ENCODE data around the gene FYN.

DNA sequence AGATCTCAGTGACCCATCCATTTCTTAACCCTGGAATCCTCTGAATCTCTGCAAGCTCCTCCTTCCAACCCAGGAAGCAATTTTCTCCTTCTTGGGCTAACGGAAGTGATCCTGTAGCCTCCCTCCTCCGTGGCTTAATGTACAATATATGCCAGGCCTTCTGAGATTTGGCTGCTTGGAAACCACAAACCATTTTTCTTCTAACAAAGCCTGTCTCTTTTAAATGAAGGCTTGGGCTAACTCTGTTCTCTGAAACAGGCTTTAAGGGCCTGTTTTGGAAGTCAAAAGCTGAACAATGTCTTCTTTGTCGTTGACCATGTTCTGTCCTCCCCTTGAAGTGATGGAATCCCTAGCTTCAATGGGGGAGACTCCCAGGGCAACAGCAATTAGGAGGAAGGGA lies 14.9 kb downstream of the FYN start:
- TF ChIP-seq SUZ12 (IDR thresholded peaks at IDR 0.05; ENCODE audit: extremely low read depth, insufficient read depth, insufficient read length) (no peak), YY1 (IDR thresholded peaks at IDR 0.05; ENCODE audit: insufficient read depth, insufficient read length) (no peak), ZNF274 (IDR thresholded peaks at IDR 0.05; ENCODE audit: low read depth, low read length) (no peak)

Data from NT2/D1 (cell line).